NCI-H526 treated with DMSO at 0.1 percent for 48 hours (cell line): Measurements from ENCODE around the gene KRT9.
"Not testable (repeated sequence)": the region's sequence is repeated elsewhere in the genome, so short reads cannot be mapped to it uniquely, and the experiment has no call there.

Experiments
- DNase-seq: peaks from one replicate; lab custom pipeline; 2025; lab: John Stamatoyannopoulos, UW

The KRT9 gene

GRCh38 chr17:41579484-41580243 lies 7.8 kb upstream of the KRT9 start:
- peak; percentile 58 for DNase-seq

- no peak for DNase-seq
Observed at GRCh38 chr17:41578971-41579370, 7.1 kb upstream of the KRT9 start.

GRCh38 chr17:41578538-41578937 lies 6.7 kb upstream of the KRT9 start:
- DNase-seq, result no peak

- not testable (repeated sequence) for DNase-seq
Observed at GRCh38 chr17:41576740-41577139, 4.9 kb upstream of the KRT9 start.

GRCh38 chr17:41575336-41575735 lies 3.5 kb upstream of the KRT9 start:
- no peak for DNase-seq

GRCh38 chr17:41567317-41567716 lies 4.5 kb downstream of the KRT9 start:
- DNase-seq, result no peak

GRCh38 chr17:41565338-41565737 lies 6.5 kb downstream of the KRT9 start:
- DNase-seq, result no peak

- DNase-seq, result no peak
Observed at GRCh38 chr17:41563607-41564170, 8.2 kb downstream of the KRT9 start.

- DNase-seq, result no peak
Observed at GRCh38 chr17:41561554-41561953, 10.3 kb downstream of the KRT9 start.

GRCh38 chr17:41559548-41559947 lies 12.3 kb downstream of the KRT9 start:
- DNase-seq, result no peak

GRCh38 chr17:41556931-41557330 lies 14.9 kb downstream of the KRT9 start:
- no peak for DNase-seq

GRCh38 chr17:41556306-41556705 lies 15.6 kb downstream of the KRT9 start:
- no peak for DNase-seq

- no peak for DNase-seq
Observed at GRCh38 chr17:41555105-41555887, 16.6 kb downstream of the KRT9 start.

GRCh38 chr17:41553987-41554680 lies 17.7 kb downstream of the KRT9 start:
- DNase-seq, result no peak

GRCh38 chr17:41553176-41553575 lies 18.7 kb downstream of the KRT9 start:
- DNase-seq, result no peak

- no peak for DNase-seq
Observed at GRCh38 chr17:41552455-41552854, 19.4 kb downstream of the KRT9 start.

- DNase-seq, result no peak
Observed at GRCh38 chr17:41551365-41551764, 20.5 kb downstream of the KRT9 start.

GRCh38 chr17:41549596-41550039 lies 22.2 kb downstream of the KRT9 start:
- DNase-seq, result no peak

GRCh38 chr17:41548844-41549595 lies 22.8 kb downstream of the KRT9 start:
- DNase-seq, result peak; percentile 52

GRCh38 chr17:41547921-41548843 lies 23.7 kb downstream of the KRT9 start:
- no peak for DNase-seq
